ENCODE measurements around the gene PLXNA4. TPM values are rescaled to one million over a fixed set of nuclear protein-coding genes. Genes with fewer than 3 reads are reported as not detected.

PLXNA4 gene
- total and polyA plus RNA-seq, 8 donors, result 0.19 to 1.6 (median 0.47) TPM

- intact Hi-C loops (cut with DNase I), result no loop called here
- no peak overlapping the region for H3K27ac ChIP-seq
- FAIRE-seq (no peak), ATAC-seq (no peak), DNase-seq (no peak)
- H3K4me1 ChIP-seq, result no peaks in the 10 kb centered on the region
- H3K36me3 ChIP-seq, result no peaks in the 10 kb centered on the region
- no peaks in the 10 kb centered on the region for H3K27me3 ChIP-seq
- no peaks in the 10 kb centered on the region for H3K9me3 ChIP-seq
- TF ChIP-seq, protein P1, sequence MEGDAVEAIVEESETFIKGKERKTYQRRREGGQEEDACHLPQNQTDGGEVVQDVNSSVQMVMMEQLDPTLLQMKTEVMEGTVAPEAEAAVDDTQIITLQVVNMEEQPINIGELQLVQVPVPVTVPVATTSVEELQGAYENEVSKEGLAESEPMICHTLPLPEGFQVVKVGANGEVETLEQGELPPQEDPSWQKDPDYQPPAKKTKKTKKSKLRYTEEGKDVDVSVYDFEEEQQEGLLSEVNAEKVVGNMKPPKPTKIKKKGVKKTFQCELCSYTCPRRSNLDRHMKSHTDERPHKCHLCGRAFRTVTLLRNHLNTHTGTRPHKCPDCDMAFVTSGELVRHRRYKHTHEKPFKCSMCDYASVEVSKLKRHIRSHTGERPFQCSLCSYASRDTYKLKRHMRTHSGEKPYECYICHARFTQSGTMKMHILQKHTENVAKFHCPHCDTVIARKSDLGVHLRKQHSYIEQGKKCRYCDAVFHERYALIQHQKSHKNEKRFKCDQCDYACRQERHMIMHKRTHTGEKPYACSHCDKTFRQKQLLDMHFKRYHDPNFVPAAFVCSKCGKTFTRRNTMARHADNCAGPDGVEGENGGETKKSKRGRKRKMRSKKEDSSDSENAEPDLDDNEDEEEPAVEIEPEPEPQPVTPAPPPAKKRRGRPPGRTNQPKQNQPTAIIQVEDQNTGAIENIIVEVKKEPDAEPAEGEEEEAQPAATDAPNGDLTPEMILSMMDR (IDR thresholded peaks at IDR 0.05), result no peak
- WGBS, 2 donors, result 68 to 72% methylated on average over 4 of the region's 4 CpGs
- H3K4me3 ChIP-seq, result no peak overlapping the region
Measured at GRCh38 chr7:132354527-132354926, 221.7 kb downstream of the PLXNA4 start.

- Histone ChIP-seq H3K9me3 (no peaks in the 10 kb centered on the region), H3K4me1 (no peaks in the 10 kb centered on the region), H3K36me3 (no peaks in the 10 kb centered on the region), H3K4me3 (no peak overlapping the region), H3K27ac (no peak overlapping the region), H3K27me3 (no peaks in the 10 kb centered on the region)
- TF ChIP-seq, protein P1 (IDR thresholded peaks at IDR 0.05), result no peak
- no peak for DNase-seq
- 42 to 53% methylated on average over 5 of the region's 5 CpGs for whole genome bisulfite sequencing, 2 donors
- no peak for ATAC-seq
- FAIRE-seq, result no peak
- intact Hi-C loops (cut with DNase I), result no loop called here
Measured at GRCh38 chr7:132353936-132354335, 222.3 kb downstream of the PLXNA4 start.

DNA sequence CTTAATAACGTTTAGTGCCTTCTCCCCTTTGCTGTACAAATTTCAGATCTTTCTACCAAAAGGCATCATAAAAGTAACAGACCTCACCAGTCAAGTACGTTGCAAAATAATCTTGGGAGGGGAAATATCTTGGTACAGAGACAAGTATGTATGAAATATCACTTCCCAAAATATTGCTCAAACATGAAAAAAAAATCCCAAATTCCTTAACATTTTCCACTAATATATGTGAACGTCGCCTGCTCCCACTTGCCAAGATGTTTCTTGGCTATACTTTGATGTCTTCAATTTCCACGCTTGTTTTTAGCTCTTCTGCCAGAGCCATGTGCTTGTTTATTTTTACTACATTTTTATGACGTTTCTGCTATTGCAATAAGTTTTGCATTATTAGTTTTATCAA, 223.5 kb downstream of the PLXNA4 start:
- DNase-seq (no peak), FAIRE-seq (no peak), ATAC-seq (peak in 2 of 4 donors; percentile 32 to 34)
- 46 to 56% methylated on average over 6 of the region's 6 CpGs for WGBS, 2 donors
- no peaks in the 10 kb centered on the region for H3K4me1 ChIP-seq
- TF ChIP-seq, protein P1 (IDR thresholded peaks at IDR 0.05), result no peak
- H3K4me3 ChIP-seq, result no peak overlapping the region
- H3K36me3 ChIP-seq, result no peaks in the 10 kb centered on the region
- intact Hi-C loops (cut with DNase I), result no loop called here
- no peak overlapping the region for H3K27ac ChIP-seq
- no peaks in the 10 kb centered on the region for H3K9me3 ChIP-seq
- H3K27me3 ChIP-seq, result no peaks in the 10 kb centered on the region

DNA sequence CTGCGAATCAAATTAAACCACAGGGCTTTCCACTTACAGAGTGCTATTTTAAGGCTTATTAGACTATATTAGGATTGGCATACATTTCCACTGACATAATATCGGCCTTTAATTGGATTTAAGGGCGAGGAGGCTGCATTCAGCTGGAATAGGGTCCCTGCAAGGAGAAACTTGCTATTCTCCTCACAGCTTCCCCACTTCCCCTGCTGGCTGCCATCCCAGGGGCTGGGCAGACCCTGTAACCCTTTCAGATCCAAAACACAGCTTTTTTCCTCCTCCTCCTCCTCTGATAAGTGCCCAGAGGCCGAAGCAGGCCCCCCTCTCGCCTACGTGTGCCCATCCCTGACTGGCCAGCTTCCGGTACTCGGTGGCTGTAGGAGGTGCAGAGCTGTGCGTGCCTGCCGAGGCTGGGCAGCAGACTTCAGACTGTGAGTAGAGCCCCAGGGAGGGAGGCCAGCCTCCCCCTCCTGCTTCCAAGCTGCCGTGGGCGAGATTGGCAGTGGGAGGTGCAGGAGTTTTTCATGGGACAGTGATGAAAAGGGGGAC, 224.2 kb downstream of the PLXNA4 start:
- Histone ChIP-seq H3K27ac (no peak overlapping the region), H3K4me1 (no peaks in the 10 kb centered on the region), H3K27me3 (no peaks in the 10 kb centered on the region), H3K9me3 (no peaks in the 10 kb centered on the region), H3K4me3 (no peak overlapping the region), H3K36me3 (no peaks in the 10 kb centered on the region)
- FAIRE-seq (no peak), ATAC-seq (peak in 1 of 4 donors; percentile 33), DNase-seq (no peak)
- WGBS, 2 donors, result 59 to 68% methylated on average over 12 of the region's 12 CpGs
- TF ChIP-seq, protein P1 (IDR thresholded peaks at IDR 0.05), result no peak
- intact Hi-C loops (cut with DNase I), result no loop called here

DNA sequence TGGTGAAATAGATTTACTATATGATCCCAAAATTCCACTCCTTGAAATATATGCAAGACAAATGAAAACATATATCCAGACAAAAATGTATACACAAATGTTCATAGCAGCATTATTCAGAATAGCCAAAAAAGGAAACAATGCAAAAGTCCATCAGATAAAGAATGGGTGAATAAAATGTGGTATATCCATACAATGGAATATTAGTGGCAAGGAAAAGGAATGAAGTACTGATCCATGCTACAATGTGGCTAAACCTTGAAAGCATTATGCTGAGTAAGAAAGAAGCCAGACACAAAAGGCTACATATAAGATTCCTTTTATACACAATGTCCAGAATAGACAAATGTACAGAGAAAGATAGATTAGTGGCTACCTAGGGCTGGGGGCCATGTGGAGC, 225.5 kb downstream of the PLXNA4 start:
- H3K4me3 ChIP-seq, result no peak overlapping the region
- TF ChIP-seq, protein P1 (IDR thresholded peaks at IDR 0.05), result no peak
- no peak for FAIRE-seq
- H3K27ac ChIP-seq, result no peak overlapping the region
- no peak for ATAC-seq
- H3K27me3 ChIP-seq, result no peaks in the 10 kb centered on the region
- no peaks in the 10 kb centered on the region for H3K36me3 ChIP-seq
- H3K9me3 ChIP-seq, result no peaks in the 10 kb centered on the region
- intact Hi-C loops (cut with DNase I), result no loop called here
- H3K4me1 ChIP-seq, result no peaks in the 10 kb centered on the region
- DNase-seq, result no peak

Measured in pancreas (tissue), 10 donors.